ENCODE results near the gene SYNM.

Gene SYNM

GRCh38 chr15:99138491-99138982, 33.7 kb downstream of the SYNM start:
- no peak for DNase-seq (ENCODE audit: low read depth in 1 of 2, low spot score in 1 of 2)

- DNase-seq (ENCODE audit: low read depth in 1 of 2, low spot score in 1 of 2), result no peak
Measured at GRCh38 chr15:99139276-99139675, 34.4 kb downstream of the SYNM start.

GRCh38 chr15:99140590-99140989, 35.7 kb downstream of the SYNM start:
- DNase-seq (ENCODE audit: low read depth in 1 of 2, low spot score in 1 of 2), result no peak

- DNase-seq (ENCODE audit: low read depth in 1 of 2, low spot score in 1 of 2), result no peak
Measured at GRCh38 chr15:99141943-99142342, 37.1 kb downstream of the SYNM start.

- DNase-seq (ENCODE audit: low read depth in 1 of 2, low spot score in 1 of 2), result no peak
Measured at GRCh38 chr15:99142562-99142961, 37.7 kb downstream of the SYNM start.

GRCh38 chr15:99143242-99143641, 38.4 kb downstream of the SYNM start:
- no peak for DNase-seq (ENCODE audit: low read depth in 1 of 2, low spot score in 1 of 2)

GRCh38 chr15:99143655-99144610, 39.1 kb downstream of the SYNM start:
- DNase-seq (ENCODE audit: low read depth in 1 of 2, low spot score in 1 of 2), result no peak

GRCh38 chr15:99145005-99145404, 40.1 kb downstream of the SYNM start:
- no peak for DNase-seq (ENCODE audit: low read depth in 1 of 2, low spot score in 1 of 2)

GRCh38 chr15:99145778-99146177, 40.9 kb downstream of the SYNM start:
- DNase-seq (ENCODE audit: low read depth in 1 of 2, low spot score in 1 of 2), result no peak

GRCh38 chr15:99146661-99147060, 41.8 kb downstream of the SYNM start:
- DNase-seq (ENCODE audit: low read depth in 1 of 2, low spot score in 1 of 2), result no peak

- no peak for DNase-seq (ENCODE audit: low read depth in 1 of 2, low spot score in 1 of 2)
Measured at GRCh38 chr15:99148851-99149276, 44.0 kb downstream of the SYNM start.

GRCh38 chr15:99149366-99149765, 44.5 kb downstream of the SYNM start:
- DNase-seq (ENCODE audit: low read depth in 1 of 2, low spot score in 1 of 2), result no peak

GRCh38 chr15:99151156-99151555, 46.3 kb downstream of the SYNM start:
- DNase-seq (ENCODE audit: low read depth in 1 of 2, low spot score in 1 of 2), result no peak

GRCh38 chr15:99153026-99153535, 48.2 kb downstream of the SYNM start:
- DNase-seq (ENCODE audit: low read depth in 1 of 2, low spot score in 1 of 2), result no peak

- DNase-seq (ENCODE audit: low read depth in 1 of 2, low spot score in 1 of 2), result no peak
Measured at GRCh38 chr15:99154271-99154670, 49.4 kb downstream of the SYNM start.

- DNase-seq (ENCODE audit: low read depth in 1 of 2, low spot score in 1 of 2), result no peak
Measured at GRCh38 chr15:99155961-99156443, 51.1 kb downstream of the SYNM start.

GRCh38 chr15:99157456-99157855, 52.6 kb downstream of the SYNM start:
- no peak for DNase-seq (ENCODE audit: low read depth in 1 of 2, low spot score in 1 of 2)

- DNase-seq (ENCODE audit: low read depth in 1 of 2, low spot score in 1 of 2), result no peak
Measured at GRCh38 chr15:99158626-99159412, 53.9 kb downstream of the SYNM start.

- no peak for DNase-seq (ENCODE audit: low read depth in 1 of 2, low spot score in 1 of 2)
Measured at GRCh38 chr15:99163271-99164062, 58.6 kb downstream of the SYNM start.

- no peak for DNase-seq (ENCODE audit: low read depth in 1 of 2, low spot score in 1 of 2)
Measured at GRCh38 chr15:99164119-99164518, 59.2 kb downstream of the SYNM start.

Data from stimulated activated CD4-positive, alpha-beta T cell treated with anti-CD3 and anti-CD28 coated beads, Interleukin-15, amount 100 ng/mL, for 1 hour (primary cell).